Epithelial cell of proximal tubule (primary cell): ENCODE data around the gene SLC25A1. TPM values are rescaled to one million over a fixed set of nuclear protein-coding genes. Genes with fewer than 3 reads are reported as not detected.

Source experiments
- DNase-seq: peaks from one replicate; pipeline ENCODE4 v3.0.0-alpha.2; 2011; ENCODE audit warnings: low read depth
- H3K4me3 ChIP-seq: 2 replicates; pipeline ENCODE4 v1.5.1; 2011; ENCODE audit warnings: low read depth, mild to moderate bottlenecking, low read length
- total RNA-seq: library from RNA; depleted of rRNA; stranded (reverse); fragments of >200 nt; gene quantifications from 2 replicates; pipeline ENCODE4 v1.2.3, GENCODE V29; 2015
- TF ChIP-seq, protein P1 (sequence below): conservative IDR thresholded peaks from 2 replicates; pipeline ENCODE4 v1.5.1; 2012; ENCODE audit warnings: low read depth, mild to moderate bottlenecking, low read length

SLC25A1 gene
- total RNA-seq = 168 and 211 TPM in 2 replicates

- peak within 1 kb of the TSS; percentile 86 for H3K4me3 ChIP-seq
- DNase-seq = no peak
- TF ChIP-seq, protein P1, sequence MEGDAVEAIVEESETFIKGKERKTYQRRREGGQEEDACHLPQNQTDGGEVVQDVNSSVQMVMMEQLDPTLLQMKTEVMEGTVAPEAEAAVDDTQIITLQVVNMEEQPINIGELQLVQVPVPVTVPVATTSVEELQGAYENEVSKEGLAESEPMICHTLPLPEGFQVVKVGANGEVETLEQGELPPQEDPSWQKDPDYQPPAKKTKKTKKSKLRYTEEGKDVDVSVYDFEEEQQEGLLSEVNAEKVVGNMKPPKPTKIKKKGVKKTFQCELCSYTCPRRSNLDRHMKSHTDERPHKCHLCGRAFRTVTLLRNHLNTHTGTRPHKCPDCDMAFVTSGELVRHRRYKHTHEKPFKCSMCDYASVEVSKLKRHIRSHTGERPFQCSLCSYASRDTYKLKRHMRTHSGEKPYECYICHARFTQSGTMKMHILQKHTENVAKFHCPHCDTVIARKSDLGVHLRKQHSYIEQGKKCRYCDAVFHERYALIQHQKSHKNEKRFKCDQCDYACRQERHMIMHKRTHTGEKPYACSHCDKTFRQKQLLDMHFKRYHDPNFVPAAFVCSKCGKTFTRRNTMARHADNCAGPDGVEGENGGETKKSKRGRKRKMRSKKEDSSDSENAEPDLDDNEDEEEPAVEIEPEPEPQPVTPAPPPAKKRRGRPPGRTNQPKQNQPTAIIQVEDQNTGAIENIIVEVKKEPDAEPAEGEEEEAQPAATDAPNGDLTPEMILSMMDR = no peak
Observed at GRCh38 chr22:19178657-19179496, at the start of gene SLC25A1. Gene SLC25A1 (minus strand): TSS chr22:19178736. CDS start chr22:19178673, 63 bp downstream.

- TF ChIP-seq, protein P1 = no peak
- DNase-seq = no peak
- H3K4me3 ChIP-seq = no peak overlapping the region
Observed at GRCh38 chr22:19228179-19228578, 49.6 kb upstream of the SLC25A1 start.

DNA sequence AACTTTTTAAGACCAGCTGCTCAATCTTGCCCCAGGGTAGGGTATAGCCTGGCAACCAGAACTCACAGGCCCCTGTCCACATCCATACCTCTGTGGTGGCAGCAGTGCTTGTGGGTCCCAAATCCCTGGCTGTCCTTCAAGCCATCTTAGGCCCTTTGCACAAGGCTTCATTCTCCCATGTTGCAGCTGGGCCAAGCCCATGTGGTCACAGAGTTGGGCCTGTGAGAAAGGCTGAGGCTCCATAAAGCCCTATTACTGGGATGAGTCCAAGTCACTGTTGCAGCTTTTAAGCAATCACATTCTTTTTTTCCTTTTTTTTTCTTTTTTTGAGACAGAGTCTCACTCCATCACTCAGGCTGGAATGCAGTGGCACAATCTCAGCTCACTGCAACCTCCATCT lies 47.9 kb upstream of the SLC25A1 start:
- TF ChIP-seq, protein P1 = no peak
- no peak overlapping the region for H3K4me3 ChIP-seq
- no peak for DNase-seq

DNA sequence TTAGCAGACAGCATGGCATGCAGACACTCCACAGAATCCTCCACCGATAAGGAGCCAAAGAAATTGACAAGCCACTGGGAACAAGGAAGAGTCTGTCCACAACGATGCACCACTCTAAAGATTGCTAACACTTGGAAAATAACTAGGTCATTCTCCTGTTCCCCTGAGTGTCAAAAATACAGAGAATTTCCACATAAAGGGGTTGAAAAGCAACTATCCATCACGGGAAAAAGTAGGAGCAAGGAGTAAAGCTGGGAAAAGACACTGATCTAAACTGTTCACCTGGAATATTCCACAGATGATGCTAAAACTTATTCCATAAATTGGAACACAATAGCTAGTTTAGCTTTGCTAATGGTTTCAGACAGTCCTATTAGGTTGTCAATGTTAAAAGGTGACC lies 47.0 kb upstream of the SLC25A1 start:
- no peak overlapping the region for H3K4me3 ChIP-seq
- DNase-seq = no peak
- TF ChIP-seq, protein P1 = no peak

DNA sequence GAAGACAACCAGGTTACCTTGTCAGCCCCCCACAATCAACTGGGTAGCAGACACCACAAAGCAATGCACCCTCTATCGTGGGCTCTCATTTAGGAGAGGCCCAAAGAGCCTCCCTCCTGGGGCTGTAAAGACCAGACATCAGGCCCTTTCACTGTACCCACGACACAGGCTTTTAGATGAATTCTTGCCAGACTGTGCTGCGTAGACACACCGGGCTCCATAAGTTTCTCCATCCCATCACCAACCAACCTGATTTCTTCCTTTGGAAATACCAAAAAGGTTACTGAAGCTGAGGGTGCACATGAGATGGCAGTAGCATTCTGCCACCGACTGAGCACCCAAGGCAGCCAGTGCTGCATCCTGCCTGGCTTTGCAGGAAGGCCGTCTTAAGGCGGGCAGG lies 46.4 kb upstream of the SLC25A1 start:
- DNase-seq = no peak
- no peak overlapping the region for H3K4me3 ChIP-seq
- TF ChIP-seq, protein P1 = no peak

GRCh38 chr22:19224557-19224956 lies 46.0 kb upstream of the SLC25A1 start:
- DNase-seq = no peak
- TF ChIP-seq, protein P1 = no peak
- no peak overlapping the region for H3K4me3 ChIP-seq

GRCh38 chr22:19223617-19224016 lies 45.1 kb upstream of the SLC25A1 start:
- DNase-seq = no peak
- TF ChIP-seq, protein P1 = no peak
- H3K4me3 ChIP-seq = no peak overlapping the region
